Vagina (tissue), 2 donors: Measurements from ENCODE around the gene UACA. TPM values are rescaled to one million over a fixed set of nuclear protein-coding genes. Genes with fewer than 3 reads are reported as not detected.

Experiments used
- DNase-seq, 2 donors: peaks; one replicate each; pipeline ENCODE4 v3.0.0-alpha.2; 2017; ENCODE audit errors: extremely low spot score in 2 of 2
- H3K27ac ChIP-seq: fragments of 200-600 bp; sonication (generic); one replicate; pipeline ENCODE4 v1.5.1; 2019
- H3K27me3 ChIP-seq: fragments of 200-600 bp; sonication (generic); one replicate; pipeline ENCODE4 v1.5.1; 2019
- H3K36me3 ChIP-seq, 2 donors: fragments of 200-600 bp; sonication (generic); one replicate each; pipeline ENCODE4 v1.5.1; 2017 to 2019
- H3K4me1 ChIP-seq: fragments of 200-600 bp; sonication (generic); one replicate; pipeline ENCODE4 v1.5.1; 2019
- H3K4me3 ChIP-seq, 2 donors: fragments of 200-600 bp; sonication (generic); 1 replicate in 1 of 2; 2 replicates in 1 of 2; pipeline ENCODE4 v1.5.1; 2016 to 2019
- H3K9me3 ChIP-seq: fragments of 200-600 bp; sonication (generic); one replicate; pipeline ENCODE4 v1.5.1; 2019
- CTCF ChIP-seq, 3 experiments: fragments of 450-650 bp in 2 of 3; fragments of 200-600 bp in 1 of 3; sonication (generic) in 1 of 3; IDR thresholded peaks; one replicate each; pipeline ENCODE4 v1.5.1; 2017 to 2019; ENCODE audit warnings: antibody characterized with exemption in 3 of 3, mild to moderate bottlenecking in 2 of 3, moderate library complexity in 2 of 3
- POLR2A ChIP-seq, 2 donors: fragments of 450-650 bp; IDR thresholded peaks; one replicate each; pipeline ENCODE4 v1.6.1; 2017; ENCODE audit warnings: antibody characterized with exemption in 2 of 2, mild to moderate bottlenecking in 2 of 2, moderate library complexity in 2 of 2
- POLR2AphosphoS5 ChIP-seq, 2 donors: sonication (generic); formaldehyde crosslinking; IDR thresholded peaks; one replicate each; pipeline ENCODE4 v1.9.0; 2017; ENCODE audit warnings: antibody characterized with exemption in 2 of 2, mild to moderate bottlenecking in 2 of 2, low read depth in 1 of 2; ENCODE audit not compliant: insufficient read depth in 1 of 2
- intact Hi-C: fragments of 100-400 bp; cut with DNase I; formaldehyde crosslinking; loops from one replicate; pipeline ENCODE4 v1.15.1; 2023
- total RNA-seq: library from RNA; depleted of rRNA; stranded (reverse); fragments of >200 nt; gene quantifications from one replicate; pipeline ENCODE4 v1.2.3, GENCODE V29; 2016

Gene UACA
- total RNA-seq, 1 donor from 2014 or later: 40.3 TPM

GRCh38 chr15:70789213-70789612 lies 25.9 kb upstream of the UACA start:
- intact Hi-C loops: no loop called here
- H3K4me3 ChIP-seq: no peak overlapping the region
- no peak overlapping the region for H3K27ac ChIP-seq
- no peaks in the 10 kb centered on the region for H3K9me3 ChIP-seq
- no peaks in the 10 kb centered on the region for H3K36me3 ChIP-seq
- no peak for DNase-seq
- no peaks in the 10 kb centered on the region for H3K27me3 ChIP-seq
- TF ChIP-seq CTCF (IDR thresholded peaks at IDR 0.05) (no peak), POLR2AphosphoS5 (IDR thresholded peaks at IDR 0.05; ENCODE audit: insufficient read depth in 1 of 2, low read depth in 1 of 2) (no peak), POLR2A (IDR thresholded peaks at IDR 0.05) (no peak)
- peaks cover 2% of the 10 kb centered on the region for H3K4me1 ChIP-seq

GRCh38 chr15:70788114-70789049 lies 25.0 kb upstream of the UACA start:
- DNase-seq: no peak

GRCh38 chr15:70786996-70787395 lies 23.6 kb upstream of the UACA start:
- no peaks in the 10 kb centered on the region for H3K4me1 ChIP-seq
- no peaks in the 10 kb centered on the region for H3K9me3 ChIP-seq
- TF ChIP-seq CTCF (IDR thresholded peaks at IDR 0.05): no peak
- no peak for TF ChIP-seq POLR2A (IDR thresholded peaks at IDR 0.05)
- TF ChIP-seq POLR2AphosphoS5 (IDR thresholded peaks at IDR 0.05; ENCODE audit: insufficient read depth in 1 of 2, low read depth in 1 of 2): no peak
- H3K36me3 ChIP-seq: no peaks in the 10 kb centered on the region
- intact Hi-C loops: no loop called here
- H3K27ac ChIP-seq: no peak overlapping the region
- H3K27me3 ChIP-seq: no peaks in the 10 kb centered on the region
- H3K4me3 ChIP-seq: no peak overlapping the region
- DNase-seq: no peak

More at GRCh38 chr15:70788114-70789049, 25.0 kb upstream of the UACA start:
- H3K4me3 ChIP-seq: no peak overlapping the region
- TF ChIP-seq POLR2A (IDR thresholded peaks at IDR 0.05): no peak
- no peak for TF ChIP-seq CTCF (IDR thresholded peaks at IDR 0.05)
- TF ChIP-seq POLR2AphosphoS5 (IDR thresholded peaks at IDR 0.05; ENCODE audit: insufficient read depth in 1 of 2, low read depth in 1 of 2): no peak
- H3K36me3 ChIP-seq: no peaks in the 10 kb centered on the region
- H3K27me3 ChIP-seq: no peaks in the 10 kb centered on the region
- H3K9me3 ChIP-seq: no peaks in the 10 kb centered on the region
- no peaks in the 10 kb centered on the region for H3K4me1 ChIP-seq
- no peak overlapping the region for H3K27ac ChIP-seq
- intact Hi-C loops: no loop called here

- TF ChIP-seq POLR2AphosphoS5 (IDR thresholded peaks at IDR 0.05; ENCODE audit: insufficient read depth in 1 of 2, low read depth in 1 of 2) (no peak), CTCF (IDR thresholded peaks at IDR 0.05) (no peak), POLR2A (IDR thresholded peaks at IDR 0.05) (no peak)
- Histone ChIP-seq H3K4me1 (no peaks in the 10 kb centered on the region), H3K36me3 (no peaks in the 10 kb centered on the region), H3K4me3 (no peak overlapping the region), H3K27me3 (no peaks in the 10 kb centered on the region), H3K9me3 (no peaks in the 10 kb centered on the region), H3K27ac (no peak overlapping the region)
- no peak for DNase-seq
- intact Hi-C loops: no loop called here
Observed at GRCh38 chr15:70783610-70784022, 20.3 kb upstream of the UACA start.

- no peaks in the 10 kb centered on the region for H3K27me3 ChIP-seq
- H3K36me3 ChIP-seq: no peaks in the 10 kb centered on the region
- intact Hi-C loops: no loop called here
- no peak overlapping the region for H3K27ac ChIP-seq
- H3K9me3 ChIP-seq: no peaks in the 10 kb centered on the region
- no peak overlapping the region for H3K4me3 ChIP-seq
- TF ChIP-seq POLR2AphosphoS5 (IDR thresholded peaks at IDR 0.05; ENCODE audit: insufficient read depth in 1 of 2, low read depth in 1 of 2): no peak
- no peak for TF ChIP-seq CTCF (IDR thresholded peaks at IDR 0.05)
- TF ChIP-seq POLR2A (IDR thresholded peaks at IDR 0.05): no peak
- no peak for DNase-seq
- H3K4me1 ChIP-seq: no peaks in the 10 kb centered on the region
Observed at GRCh38 chr15:70783041-70783440, 19.7 kb upstream of the UACA start.
